Dendritic cell treated with granulocyte-macrophage colony-stimulating factor and Interleukin-4, amounts not matched to agents 40 ng/mL and 50 ng/mL, for 4 days (primary cell): Measurements from ENCODE around the gene OPRL1.
"Not testable (repeated sequence)": the region's sequence is repeated elsewhere in the genome, so short reads cannot be mapped to it uniquely, and the experiment has no call there.

ENCODE experiments used
- H3K27ac Mint-ChIP-seq: one replicate; pipeline ENCODE4 v1.8.0; 2022; ENCODE audit warnings: mild to moderate bottlenecking, mixed read lengths
- H3K27me3 Mint-ChIP-seq: one replicate; pipeline ENCODE4 v1.8.0; 2022; ENCODE audit warnings: mild to moderate bottlenecking, mixed read lengths
- H3K36me3 Mint-ChIP-seq: one replicate; pipeline ENCODE4 v1.8.0; 2022; ENCODE audit warnings: low read depth, mixed read lengths
- H3K4me1 Mint-ChIP-seq: one replicate; pipeline ENCODE4 v1.8.0; 2022; ENCODE audit warnings: low read depth, mixed read lengths
- H3K4me3 Mint-ChIP-seq: one replicate; pipeline ENCODE4 v1.8.0; 2022; ENCODE audit warnings: mild to moderate bottlenecking, moderate library complexity, mixed read lengths
- H3K9me3 Mint-ChIP-seq: one replicate; pipeline ENCODE4 v1.8.0; 2022; ENCODE audit warnings: mixed read lengths
- intact Hi-C: fragments of 100-400 bp; cut with micrococcal nuclease; formaldehyde crosslinking; loops from one replicate; pipeline ENCODE4 v1.15.0; 2022

The OPRL1 gene

DNA sequence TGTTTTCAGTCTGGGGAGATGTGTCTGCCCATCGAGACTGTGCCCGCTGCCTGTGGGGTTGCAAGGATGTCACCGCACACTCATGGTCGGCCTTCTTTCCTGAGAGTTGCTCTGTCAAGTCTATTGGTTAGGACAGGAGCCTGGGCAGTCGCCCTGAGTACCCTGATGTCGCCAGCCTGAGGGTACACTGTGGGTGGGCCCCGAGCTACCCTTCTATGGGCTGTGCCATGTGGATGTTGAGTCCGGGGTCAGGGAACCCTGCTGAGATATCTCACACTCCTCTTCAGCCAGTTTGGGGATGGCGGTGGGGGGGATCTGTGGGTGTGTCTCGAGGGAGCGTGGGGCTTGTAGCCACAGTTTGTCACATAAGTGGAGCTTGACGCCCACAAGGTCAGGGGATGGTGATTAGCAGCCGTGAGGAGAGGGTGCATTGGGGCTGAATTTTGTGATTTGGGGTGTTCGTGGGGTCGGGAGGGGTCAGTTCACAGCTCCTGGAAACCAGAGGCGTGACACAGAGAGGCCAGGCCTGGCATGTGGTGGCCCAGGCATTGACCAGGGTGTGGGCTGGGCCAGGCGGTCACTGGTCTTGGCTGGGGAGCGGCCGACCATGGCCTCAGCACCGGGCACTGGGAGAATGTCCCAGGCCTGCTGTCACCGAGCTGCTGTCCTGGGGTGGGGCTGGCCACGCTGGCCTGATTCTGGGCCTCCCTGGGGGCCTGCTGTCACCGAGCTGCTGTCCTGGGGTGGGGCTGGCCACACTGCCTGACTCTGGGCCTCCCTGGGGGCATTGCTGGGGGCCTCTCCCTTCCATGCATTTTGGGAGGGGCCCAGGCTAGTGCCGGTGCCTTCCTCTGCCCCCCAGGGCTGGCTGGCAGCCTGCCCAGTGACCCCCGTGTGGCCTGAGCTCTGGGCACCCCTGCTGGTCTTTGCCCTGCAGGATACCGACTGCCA lies 29.1 kb downstream of the OPRL1 start:
- Mint-ChIP-seq H3K9me3 (no peaks in the 10 kb centered on the region), H3K27ac (no peak overlapping the region), H3K36me3 (no peaks in the 10 kb centered on the region), H3K4me3 (no peak overlapping the region), H3K4me1 (peaks cover 20% of the 10 kb centered on the region), H3K27me3 (peaks cover 47% of the 10 kb centered on the region)
- intact Hi-C loops = no loop called here

DNA sequence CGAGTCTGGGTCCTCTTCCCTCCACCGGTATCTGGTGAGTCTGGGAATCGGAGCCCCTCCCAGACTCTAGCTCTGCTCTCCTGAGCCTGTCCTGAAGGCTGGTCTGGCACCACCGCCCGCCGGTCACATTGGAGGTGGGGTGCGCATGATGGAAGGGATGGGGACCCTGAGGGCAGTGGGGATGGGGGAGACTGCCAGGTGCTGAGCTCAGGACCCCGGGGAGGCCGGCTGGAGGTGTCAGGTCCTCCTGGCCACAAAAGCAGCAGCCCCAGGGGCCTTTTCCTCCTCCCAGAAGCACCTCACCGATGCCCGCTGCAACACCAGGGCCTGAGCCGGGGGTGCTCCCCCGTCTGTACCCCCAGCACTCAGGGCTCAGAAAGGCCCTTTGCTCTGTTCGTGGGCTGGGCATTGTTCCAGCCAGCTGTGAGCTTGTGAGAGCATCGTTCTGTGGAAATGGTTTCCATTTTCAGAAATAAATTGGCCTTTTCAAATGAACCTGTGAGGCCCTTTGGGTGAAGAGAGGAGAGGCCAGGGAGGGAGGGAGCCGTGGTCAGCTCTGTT lies 30.0 kb downstream of the OPRL1 start:
- H3K4me1 Mint-ChIP-seq = peaks cover 20% of the 10 kb centered on the region
- no peaks in the 10 kb centered on the region for H3K36me3 Mint-ChIP-seq
- no peak overlapping the region for H3K27ac Mint-ChIP-seq
- intact Hi-C loops = no loop called here
- no peaks in the 10 kb centered on the region for H3K9me3 Mint-ChIP-seq
- no peak overlapping the region for H3K4me3 Mint-ChIP-seq
- peaks cover 45% of the 10 kb centered on the region for H3K27me3 Mint-ChIP-seq

DNA sequence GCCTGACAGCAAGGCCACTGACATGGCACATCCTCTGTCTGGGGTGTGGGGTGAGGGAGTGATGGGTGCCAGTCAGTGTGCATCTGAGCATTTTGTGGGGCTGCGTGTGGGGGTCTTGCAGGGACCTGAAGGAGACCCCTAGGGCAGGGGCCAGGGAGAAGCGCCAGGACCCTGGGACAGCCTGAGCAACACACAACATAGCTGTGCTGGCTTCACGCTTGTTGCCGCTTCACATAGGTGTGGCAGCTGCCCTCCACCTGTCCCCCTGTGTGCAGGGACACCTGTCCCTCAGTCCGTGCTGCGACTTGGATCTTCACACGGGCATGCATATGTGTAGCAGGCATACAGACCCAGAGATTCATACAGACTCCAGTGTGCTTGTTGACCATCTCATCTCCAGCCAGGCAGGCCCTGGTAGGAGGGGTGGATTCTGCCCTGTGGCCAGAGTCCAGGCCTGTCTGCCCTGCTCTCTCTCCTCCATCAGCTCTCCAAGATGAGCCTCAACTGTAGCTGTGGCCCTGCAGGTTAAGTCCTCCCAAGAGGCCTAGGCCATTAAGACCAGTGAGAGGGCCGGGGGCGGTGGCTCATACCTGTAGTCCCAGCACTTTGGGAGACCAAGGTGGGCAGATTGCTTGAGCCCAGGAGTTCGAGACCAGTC lies 30.7 kb downstream of the OPRL1 start:
- Mint-ChIP-seq H3K4me1 (peaks cover 20% of the 10 kb centered on the region), H3K9me3 (no peaks in the 10 kb centered on the region), H3K4me3 (no peak overlapping the region), H3K36me3 (no peaks in the 10 kb centered on the region), H3K27ac (no peak overlapping the region), H3K27me3 (peaks cover 44% of the 10 kb centered on the region)
- intact Hi-C loops = no loop called here

DNA sequence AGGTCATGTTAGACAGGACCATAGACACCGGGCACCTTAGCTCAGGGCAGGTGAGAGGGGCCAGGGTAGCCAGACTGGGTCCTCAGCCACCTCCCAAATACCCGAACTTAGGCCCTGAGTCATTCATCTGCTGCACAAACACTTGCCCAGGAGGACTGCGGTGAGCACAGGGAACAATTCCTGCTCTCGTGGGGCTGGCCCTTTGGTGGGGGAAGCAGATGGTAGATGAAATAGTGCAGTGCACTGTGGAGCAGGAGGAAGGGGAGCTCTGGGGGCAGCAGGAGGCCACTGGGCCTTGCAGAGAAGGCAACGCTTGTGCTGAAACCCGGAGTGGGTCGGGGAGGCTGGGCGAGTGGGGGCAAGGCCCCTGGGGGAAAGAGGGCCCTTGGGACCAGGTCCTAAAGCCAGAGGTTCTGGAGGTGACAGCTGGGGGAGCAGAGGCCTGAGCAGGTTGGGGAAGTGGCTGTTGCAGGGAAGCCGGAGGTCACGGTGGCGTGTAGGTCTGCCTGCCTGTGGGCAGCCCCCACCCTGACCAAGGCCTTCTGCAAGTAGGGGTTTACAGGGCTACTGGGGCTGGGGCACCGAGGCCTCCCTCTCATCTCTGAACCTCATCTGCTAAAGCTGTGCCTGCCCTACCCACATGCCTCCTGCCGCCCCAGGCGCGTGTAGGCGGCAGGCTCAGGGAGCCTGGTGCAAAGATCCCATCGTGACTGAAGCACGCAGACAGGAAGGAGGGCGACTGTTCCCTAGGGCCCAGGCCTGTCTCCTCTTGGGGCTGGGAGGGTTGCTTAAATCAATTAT lies 32.2 kb downstream of the OPRL1 start:
- no peaks in the 10 kb centered on the region for H3K36me3 Mint-ChIP-seq
- no peak overlapping the region for H3K27ac Mint-ChIP-seq
- no peaks in the 10 kb centered on the region for H3K9me3 Mint-ChIP-seq
- H3K27me3 Mint-ChIP-seq = peaks cover 34% of the 10 kb centered on the region
- peaks cover 20% of the 10 kb centered on the region for H3K4me1 Mint-ChIP-seq
- H3K4me3 Mint-ChIP-seq = no peak overlapping the region
- intact Hi-C loops = no loop called here

DNA sequence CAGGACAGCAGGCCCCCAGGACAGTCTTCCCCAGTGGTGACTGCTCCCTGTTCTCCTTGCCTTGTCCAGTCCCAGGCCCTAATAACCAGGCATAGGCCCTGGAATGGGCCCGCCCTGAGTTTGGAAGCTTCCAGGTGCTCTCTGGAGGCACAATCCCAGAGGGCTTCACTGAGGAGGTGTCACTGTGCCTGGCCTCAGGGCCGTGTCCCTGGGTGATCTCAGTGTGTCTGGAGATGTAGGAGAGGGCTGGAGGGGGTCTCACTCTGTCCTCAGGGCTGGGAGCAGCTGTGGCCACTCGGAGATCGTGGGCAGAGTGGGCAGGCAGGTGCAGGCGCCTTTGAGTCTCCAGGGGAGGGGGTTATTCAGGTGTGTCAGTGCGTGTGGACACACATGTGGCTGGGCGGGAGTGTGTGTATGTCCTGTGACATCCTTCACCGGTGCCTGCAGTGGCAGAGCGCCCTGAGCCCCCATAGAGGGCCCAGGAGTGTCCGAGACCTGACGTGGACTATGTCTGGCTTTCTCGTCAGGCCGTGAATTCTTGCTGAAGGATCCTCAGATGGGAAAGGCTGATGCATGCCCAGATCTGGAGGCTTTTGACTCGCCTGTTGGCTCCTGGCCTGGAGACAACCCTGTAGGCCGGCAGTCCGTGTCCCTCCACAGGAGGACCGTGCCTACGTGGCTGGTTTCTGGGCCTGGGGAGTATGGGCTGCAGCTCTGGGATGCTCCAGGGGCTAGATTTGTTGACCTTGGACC lies 33.0 kb downstream of the OPRL1 start:
- no peak overlapping the region for H3K4me3 Mint-ChIP-seq
- H3K27ac Mint-ChIP-seq = no peak overlapping the region
- H3K27me3 Mint-ChIP-seq = peaks cover 26% of the 10 kb centered on the region
- peaks cover 16% of the 10 kb centered on the region for H3K4me1 Mint-ChIP-seq
- intact Hi-C loops = no loop called here
- H3K36me3 Mint-ChIP-seq = no peaks in the 10 kb centered on the region
- no peaks in the 10 kb centered on the region for H3K9me3 Mint-ChIP-seq

DNA sequence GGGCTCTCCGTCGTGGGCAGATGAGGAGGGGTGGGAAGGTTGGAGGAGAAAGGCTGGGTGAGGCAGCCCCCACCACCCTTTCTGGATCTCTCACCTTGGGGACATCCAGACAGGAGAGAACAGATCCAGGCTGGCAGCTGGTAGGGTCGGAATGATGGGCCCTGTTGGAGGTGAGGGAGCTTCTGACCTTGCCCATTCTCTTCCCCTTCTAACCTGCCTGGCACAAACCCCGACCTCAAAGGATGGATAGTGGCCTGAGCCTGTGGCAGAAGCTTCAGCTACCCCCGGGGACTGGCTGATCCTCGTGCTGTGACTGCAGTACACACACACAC lies 33.5 kb downstream of the OPRL1 start:
- peaks cover 11% of the 10 kb centered on the region for H3K4me1 Mint-ChIP-seq
- H3K4me3 Mint-ChIP-seq = no peak overlapping the region
- H3K27me3 Mint-ChIP-seq = peaks cover 20% of the 10 kb centered on the region
- no peak overlapping the region for H3K27ac Mint-ChIP-seq
- H3K9me3 Mint-ChIP-seq = no peaks in the 10 kb centered on the region
- intact Hi-C loops = no loop called here
- no peaks in the 10 kb centered on the region for H3K36me3 Mint-ChIP-seq

DNA sequence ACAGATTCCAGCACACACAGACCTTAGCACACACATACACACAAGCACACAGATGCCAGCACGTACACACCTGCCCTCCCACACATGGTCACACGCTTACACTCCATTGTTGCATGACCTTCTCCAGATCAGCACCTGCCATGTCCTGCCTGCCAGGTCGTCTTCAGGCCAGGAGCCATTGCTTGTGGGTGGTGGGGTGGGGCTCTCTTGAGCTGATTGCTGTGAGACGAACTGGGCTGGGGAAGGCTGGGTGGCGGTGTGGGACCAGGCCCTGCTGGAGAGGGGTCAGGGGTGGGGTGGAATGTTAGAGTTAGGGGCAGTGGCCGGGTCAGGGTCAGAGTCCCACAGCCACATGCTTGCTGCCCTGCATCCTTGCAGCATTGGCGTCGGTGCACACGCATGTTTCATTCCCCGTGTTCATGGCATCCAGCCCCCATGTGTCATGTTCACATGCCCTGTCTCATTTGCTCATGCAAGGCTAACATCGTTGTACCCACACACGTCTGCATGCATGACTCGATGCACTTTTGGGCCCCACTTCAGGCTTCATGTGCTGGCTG lies 34.0 kb downstream of the OPRL1 start:
- H3K9me3 Mint-ChIP-seq = no peaks in the 10 kb centered on the region
- no peaks in the 10 kb centered on the region for H3K36me3 Mint-ChIP-seq
- no peak overlapping the region for H3K4me3 Mint-ChIP-seq
- intact Hi-C loops = no loop called here
- peaks cover 10% of the 10 kb centered on the region for H3K4me1 Mint-ChIP-seq
- peaks cover 16% of the 10 kb centered on the region for H3K27me3 Mint-ChIP-seq
- no peak overlapping the region for H3K27ac Mint-ChIP-seq

DNA sequence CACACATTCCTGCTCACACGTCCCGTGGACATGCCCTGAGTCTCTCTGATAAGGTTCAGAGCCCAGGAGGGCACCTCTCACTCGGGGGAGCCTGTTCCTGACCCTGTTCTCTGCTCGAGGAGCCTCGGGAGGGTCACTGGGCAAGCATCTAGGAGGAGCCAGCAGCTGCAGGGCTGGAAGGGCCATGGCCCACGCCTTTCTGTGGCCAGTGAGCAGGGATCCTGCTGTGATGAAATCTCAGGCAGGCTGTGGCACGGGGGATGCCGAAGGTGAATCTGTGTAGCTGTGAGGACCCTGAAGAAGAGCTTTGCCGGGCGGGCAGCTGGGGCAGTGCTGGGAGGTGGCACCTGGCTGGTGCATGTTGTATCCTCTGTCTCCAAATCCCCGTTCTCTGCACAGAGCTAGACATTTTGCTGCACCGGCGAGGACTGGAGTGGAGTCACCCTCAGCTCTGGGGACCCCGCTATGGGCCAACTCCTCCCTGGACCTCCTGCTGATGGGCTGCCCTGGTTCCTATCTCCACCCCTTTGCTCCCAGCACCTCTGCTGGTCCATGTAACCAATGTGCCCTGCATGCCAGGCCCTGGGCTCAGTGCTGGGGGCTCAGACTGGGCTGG lies 34.6 kb downstream of the OPRL1 start:
- H3K27me3 Mint-ChIP-seq = peaks cover 12% of the 10 kb centered on the region
- H3K9me3 Mint-ChIP-seq = no peaks in the 10 kb centered on the region
- intact Hi-C loops = no loop called here
- no peaks in the 10 kb centered on the region for H3K36me3 Mint-ChIP-seq
- H3K4me1 Mint-ChIP-seq = peaks cover 10% of the 10 kb centered on the region
- H3K27ac Mint-ChIP-seq = no peak overlapping the region
- no peak overlapping the region for H3K4me3 Mint-ChIP-seq

DNA sequence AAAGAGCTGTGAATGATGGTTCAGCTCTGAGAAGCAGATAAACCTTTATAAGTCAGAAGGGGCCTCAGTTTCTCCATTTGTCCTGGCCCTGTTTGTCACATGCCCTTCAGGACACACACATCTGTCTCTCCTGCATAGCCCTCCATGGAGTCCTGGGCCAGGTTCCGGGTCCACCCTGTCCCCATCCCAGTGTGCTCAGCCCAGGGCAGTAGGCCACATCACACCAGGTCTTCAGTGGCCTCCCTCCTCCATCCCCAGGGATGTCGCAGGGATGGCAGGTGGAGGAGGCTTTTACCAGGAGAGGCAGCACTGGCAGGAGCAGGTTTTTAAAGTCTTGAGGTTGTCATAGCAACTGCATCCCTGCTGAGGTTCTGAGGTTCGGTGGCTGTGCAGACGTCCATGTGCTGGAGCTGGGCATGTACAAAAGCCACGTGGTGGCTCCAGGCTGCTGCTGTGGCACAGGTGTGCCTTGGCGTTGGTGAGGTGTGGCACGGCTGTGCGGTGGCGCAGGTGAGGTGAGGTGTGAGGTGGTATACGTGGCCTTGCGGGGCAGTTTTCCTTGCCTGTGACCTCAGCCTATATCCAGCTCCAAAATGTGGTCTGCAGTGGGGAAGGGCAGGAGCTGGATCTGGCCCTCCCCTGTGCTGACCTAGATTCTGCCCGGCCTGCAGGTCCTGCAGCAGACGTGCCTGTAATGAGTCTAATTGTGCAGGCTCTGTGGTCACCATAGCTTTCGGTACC lies 35.5 kb downstream of the OPRL1 start:
- Mint-ChIP-seq H3K27me3 (peaks cover 15% of the 10 kb centered on the region), H3K36me3 (no peaks in the 10 kb centered on the region), H3K4me1 (peaks cover 15% of the 10 kb centered on the region), H3K9me3 (no peaks in the 10 kb centered on the region), H3K27ac (no peak overlapping the region), H3K4me3 (no peak overlapping the region)
- intact Hi-C loops = no loop called here

DNA sequence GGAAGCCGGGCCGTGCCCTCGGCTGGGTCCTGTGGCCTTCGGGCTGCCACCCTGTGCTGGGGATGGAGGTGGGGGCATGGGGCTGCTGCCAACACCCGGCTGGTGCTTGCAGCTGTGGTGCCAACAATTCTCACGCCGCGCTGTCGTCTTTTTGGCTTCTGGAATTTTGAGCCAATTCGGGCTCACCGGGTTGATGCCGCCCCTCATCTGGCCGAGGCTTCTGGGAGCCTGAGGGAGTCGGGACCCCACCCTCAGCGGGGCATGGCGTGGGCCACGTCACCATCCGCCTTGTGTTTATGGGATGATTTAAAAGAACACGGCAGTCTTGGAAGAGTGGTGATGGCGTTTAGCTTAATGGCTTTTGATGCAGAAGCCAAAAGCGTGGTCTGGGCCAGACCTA lies 36.1 kb downstream of the OPRL1 start:
- no peaks in the 10 kb centered on the region for H3K9me3 Mint-ChIP-seq
- peaks cover 15% of the 10 kb centered on the region for H3K27me3 Mint-ChIP-seq
- H3K4me3 Mint-ChIP-seq = no peak overlapping the region
- H3K4me1 Mint-ChIP-seq = peaks cover 15% of the 10 kb centered on the region
- H3K27ac Mint-ChIP-seq = no peak overlapping the region
- intact Hi-C loops = no loop called here
- no peaks in the 10 kb centered on the region for H3K36me3 Mint-ChIP-seq

DNA sequence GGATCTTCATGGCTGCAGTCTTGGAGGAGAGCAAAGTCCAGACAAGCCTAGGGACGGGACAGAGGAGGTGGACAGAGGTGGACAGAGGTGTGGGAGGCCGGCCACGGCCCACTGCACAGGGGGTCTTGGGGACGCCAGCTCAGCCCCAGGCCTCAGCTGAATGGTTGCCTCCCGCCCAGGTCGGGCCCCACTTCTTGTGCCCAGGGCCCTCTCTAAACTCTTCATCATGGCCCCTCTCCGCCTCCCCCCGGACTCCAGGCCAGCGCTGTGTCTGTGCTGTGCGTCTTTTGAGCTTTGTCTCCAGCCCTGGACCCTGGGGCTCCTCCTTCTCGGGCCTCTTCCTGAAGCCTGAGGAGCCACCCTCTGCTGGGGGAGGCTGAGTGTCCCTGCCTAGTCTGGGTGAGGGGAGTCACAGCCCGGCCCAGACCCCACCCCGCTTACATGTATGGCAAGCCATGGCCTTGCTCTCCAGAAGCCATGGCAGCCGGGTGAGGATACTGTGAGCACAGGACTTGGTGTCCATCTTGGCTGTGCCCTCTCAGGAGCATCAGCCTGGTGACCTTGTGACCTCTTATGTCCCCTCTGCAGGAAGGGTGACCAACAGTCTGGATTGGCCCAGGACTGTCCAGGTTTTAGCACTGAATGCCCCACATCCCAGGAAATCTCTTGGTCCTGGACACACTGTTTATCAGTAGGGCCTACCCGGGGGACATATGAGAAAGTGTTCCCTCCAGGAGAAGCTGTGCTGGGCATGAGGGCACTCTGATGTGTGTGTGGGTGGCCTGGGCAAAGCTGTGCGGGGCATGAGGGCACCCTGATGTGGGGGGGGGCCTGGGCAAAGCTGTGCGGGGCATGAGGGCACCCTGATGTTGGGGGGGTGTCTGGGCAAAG lies 36.9 kb downstream of the OPRL1 start:
- peaks cover 13% of the 10 kb centered on the region for H3K4me1 Mint-ChIP-seq
- H3K27ac Mint-ChIP-seq = no peak overlapping the region
- no peaks in the 10 kb centered on the region for H3K36me3 Mint-ChIP-seq
- intact Hi-C loops = no loop called here
- peaks cover 20% of the 10 kb centered on the region for H3K27me3 Mint-ChIP-seq
- no peak overlapping the region for H3K4me3 Mint-ChIP-seq
- H3K9me3 Mint-ChIP-seq = no peaks in the 10 kb centered on the region

DNA sequence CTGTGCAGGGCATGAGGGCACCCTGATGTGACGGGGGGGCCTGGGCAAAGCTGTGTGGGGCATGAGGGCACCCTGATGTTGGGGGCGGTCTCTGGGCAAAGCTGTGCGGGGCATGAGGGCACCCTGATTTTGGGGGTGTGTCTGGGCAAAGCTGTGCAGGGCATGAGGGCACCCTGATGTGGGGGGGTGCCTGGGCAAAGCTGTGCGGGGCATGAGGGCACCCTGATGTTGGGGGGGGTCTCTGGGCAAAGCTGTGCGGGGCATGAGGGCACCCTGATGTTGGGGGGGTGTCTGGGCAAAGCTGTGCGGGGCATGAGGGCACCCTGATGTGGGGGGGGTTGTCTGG lies 37.5 kb downstream of the OPRL1 start:
- H3K27me3 Mint-ChIP-seq = peaks cover 21% of the 10 kb centered on the region
- H3K9me3 Mint-ChIP-seq, intact Hi-C loops, H3K4me3 Mint-ChIP-seq, H3K36me3 Mint-ChIP-seq, H3K27ac Mint-ChIP-seq, H3K4me1 Mint-ChIP-seq: not testable (repeated sequence)
